ENCODE measurements around the gene ILDR1.
A peak's percentile ranks its signal among the peaks of the same experiment; 100 is the strongest.

Gene ILDR1

DNA sequence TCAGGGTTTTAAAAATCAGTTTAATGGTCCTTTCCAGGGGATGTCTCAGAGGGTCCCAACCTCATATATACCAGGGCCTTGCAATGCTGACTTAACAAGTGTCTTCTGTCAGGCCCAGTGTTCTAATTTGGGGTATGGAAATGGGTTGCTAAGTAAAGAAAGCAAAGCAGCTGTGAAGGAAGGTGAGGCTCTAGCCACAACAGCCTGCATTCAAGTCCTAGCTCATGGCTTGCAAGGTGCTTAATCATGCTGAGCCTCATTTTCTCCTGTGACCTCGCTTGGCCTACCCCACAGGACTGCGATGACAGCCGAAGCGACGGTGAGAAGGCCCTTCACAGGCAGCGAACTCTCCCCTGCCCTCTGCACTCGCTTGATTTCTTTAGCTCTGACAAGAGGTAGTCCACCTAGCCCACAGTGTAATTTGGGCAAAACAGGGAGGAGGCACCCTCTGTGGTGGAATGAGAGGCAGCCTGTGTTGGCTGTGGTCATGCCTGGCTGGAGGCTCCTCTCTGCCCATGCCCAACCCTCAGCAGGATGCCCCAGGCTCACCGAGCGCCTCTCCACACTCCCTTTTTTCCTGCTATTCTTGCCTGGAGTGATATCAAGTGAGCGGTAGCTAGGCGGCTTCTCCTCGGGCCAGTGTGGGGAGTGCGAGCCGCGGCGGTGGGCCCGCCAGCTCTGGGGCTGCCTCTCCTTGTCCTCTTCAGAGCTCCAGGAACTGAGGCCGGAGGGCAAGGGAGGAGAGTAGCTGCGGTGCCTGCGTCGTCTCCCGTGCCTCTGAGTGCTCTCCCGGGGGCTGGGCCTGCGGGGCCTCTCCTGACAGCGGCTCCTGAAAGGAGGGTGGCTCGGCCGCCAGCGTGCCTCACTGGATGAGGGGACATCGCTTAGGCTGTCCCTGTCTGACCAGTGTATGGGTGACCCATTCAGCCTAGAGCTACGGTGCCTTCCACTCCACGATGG lies 29.2 kb downstream of the ILDR1 start:
- DNase-seq (ENCODE audit: low spot score): no peak

DNA sequence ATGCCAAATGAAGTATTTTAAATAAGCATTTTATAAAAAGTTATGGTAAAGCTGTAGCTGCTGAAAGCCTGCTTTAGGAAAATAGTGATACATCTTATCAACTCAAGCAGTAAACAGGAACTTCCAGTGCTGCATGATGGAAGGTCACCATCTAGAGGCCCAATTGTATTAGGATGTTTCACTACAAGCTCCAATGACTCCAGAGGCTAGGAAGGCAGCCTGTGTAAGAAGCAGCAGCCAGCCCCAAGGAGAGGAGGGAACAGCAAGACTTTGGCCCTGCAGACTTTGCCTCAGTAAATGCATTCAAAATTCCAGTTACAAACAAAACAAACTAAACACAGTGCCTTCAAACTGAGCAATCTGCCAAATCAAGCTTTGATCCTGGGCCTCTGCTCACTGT lies 32.1 kb downstream of the ILDR1 start:
- DNase-seq (ENCODE audit: low spot score): peak; percentile 51

- no peak for DNase-seq (ENCODE audit: low spot score)
Observed at GRCh38 chr3:121988146-121988545, 33.9 kb downstream of the ILDR1 start.

DNA sequence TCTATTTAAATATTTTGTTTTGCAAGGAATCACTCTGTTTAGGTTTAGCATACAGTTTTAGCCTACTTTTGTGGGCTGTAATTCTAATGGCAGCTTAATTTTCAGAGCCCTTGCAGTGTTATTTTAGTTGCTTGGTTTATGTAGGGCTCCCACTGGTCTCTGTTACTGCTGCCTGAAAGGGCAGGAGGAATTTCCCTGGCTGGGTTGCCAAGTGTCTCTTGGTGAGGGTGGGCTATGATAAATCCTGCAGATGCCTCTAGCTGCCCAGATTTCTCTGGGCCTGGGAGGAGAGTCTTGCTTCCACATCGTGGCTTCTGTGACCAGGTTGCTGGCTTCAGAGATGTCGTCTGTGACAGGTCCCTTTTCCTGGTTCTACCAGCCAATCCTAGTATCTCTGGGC lies 36.2 kb downstream of the ILDR1 start:
- no peak for DNase-seq (ENCODE audit: low spot score)

DNA sequence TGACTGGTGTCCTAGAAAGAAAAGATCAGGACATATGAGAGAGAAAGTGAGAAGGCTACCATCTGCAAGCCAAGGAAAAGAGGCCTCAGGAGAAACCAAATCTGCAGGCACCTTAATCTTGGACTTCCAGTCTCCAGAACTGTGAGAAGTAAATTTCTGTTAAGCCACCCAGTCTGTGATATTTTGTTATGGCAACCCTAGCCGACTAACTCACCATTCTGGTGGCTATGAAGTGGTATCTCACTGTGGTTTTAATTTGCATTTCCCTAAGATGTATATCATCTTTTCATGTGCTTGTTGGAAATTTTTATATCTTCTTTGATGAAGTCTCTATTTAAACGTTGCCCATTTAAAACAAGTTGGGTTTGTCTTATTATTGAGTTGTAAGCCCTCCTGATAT lies 40.6 kb downstream of the ILDR1 start:
- DNase-seq (ENCODE audit: low spot score): no peak

GRCh38 chr3:121980450-121980796 lies 41.6 kb downstream of the ILDR1 start:
- no peak for DNase-seq (ENCODE audit: low spot score)

- no peak for DNase-seq (ENCODE audit: low spot score)
Observed at GRCh38 chr3:121979734-121980449, 42.2 kb downstream of the ILDR1 start.

- no peak for DNase-seq (ENCODE audit: low spot score)
Observed at GRCh38 chr3:121979246-121979645, 42.8 kb downstream of the ILDR1 start.

- DNase-seq (ENCODE audit: low spot score): no peak
Observed at GRCh38 chr3:121976727-121977126, 45.3 kb downstream of the ILDR1 start.

- DNase-seq (ENCODE audit: low spot score): no peak
Observed at GRCh38 chr3:121975702-121976302, 46.2 kb downstream of the ILDR1 start.

- no peak for DNase-seq (ENCODE audit: low spot score)
Observed at GRCh38 chr3:121974601-121975111, 47.4 kb downstream of the ILDR1 start.

DNA sequence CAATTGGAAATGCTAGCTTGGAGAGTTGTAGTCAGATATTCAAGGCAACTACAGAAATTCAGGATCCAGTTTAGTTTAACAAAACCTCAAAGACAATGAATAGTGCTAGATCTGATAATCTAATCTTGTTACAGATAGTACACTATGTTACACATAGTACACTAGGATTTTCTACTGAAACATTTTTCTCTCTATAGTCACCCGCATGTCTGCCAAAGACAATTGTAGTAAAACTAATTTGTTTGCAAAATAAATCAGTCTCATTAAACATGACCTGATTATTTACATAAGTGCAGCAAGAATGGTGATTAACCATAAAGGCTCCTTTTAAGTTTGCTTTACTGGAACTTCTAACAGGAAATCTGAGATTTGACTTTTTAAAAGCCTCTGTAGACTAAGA lies 52.0 kb downstream of the ILDR1 start:
- no peak for DNase-seq (ENCODE audit: low spot score)

- DNase-seq (ENCODE audit: low spot score): no peak
Observed at GRCh38 chr3:121969631-121970030, 52.4 kb downstream of the ILDR1 start.

DNA sequence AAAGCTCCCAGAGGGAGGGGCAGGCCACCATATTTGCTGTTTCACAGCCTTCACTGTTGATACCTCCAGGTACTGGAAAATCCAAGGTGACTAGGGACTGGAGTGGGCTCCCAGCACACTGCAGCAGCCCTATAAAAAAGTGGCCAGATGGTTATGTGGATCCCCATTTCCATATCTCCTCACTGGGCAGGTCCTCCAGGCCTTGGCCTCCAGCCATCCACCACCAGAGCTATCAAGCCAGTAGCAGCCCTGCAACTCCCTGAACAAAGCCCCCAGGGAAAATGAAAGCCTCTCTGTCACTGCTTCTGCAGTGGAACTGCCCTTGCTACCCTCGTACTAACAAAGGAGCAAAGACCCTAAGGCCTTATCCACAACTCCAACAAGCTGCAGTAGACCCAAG lies 58.4 kb downstream of the ILDR1 start:
- DNase-seq (ENCODE audit: low spot score): no peak

DNA sequence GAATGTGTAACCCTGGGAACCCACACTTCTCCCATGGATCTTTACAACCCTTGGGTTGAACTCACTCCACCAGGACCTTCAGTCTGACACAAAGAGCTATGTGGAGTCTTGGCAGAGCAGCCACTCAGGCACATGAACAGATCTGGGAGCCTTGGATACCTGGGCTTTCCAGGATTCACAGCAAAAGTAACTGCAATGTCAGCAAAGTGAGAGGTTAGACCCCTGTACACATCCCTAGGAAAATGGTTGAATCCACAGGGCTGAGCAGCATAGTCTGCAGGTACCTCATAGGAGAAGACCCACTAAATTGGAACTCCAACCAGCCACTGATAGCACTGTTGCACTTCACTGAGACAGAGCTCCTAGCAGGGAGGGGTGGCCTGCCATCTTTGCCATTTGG lies 59.6 kb downstream of the ILDR1 start:
- no peak for DNase-seq (ENCODE audit: low spot score)

GRCh38 chr3:121961283-121961682 lies 60.8 kb downstream of the ILDR1 start:
- DNase-seq (ENCODE audit: low spot score): no peak

DNA sequence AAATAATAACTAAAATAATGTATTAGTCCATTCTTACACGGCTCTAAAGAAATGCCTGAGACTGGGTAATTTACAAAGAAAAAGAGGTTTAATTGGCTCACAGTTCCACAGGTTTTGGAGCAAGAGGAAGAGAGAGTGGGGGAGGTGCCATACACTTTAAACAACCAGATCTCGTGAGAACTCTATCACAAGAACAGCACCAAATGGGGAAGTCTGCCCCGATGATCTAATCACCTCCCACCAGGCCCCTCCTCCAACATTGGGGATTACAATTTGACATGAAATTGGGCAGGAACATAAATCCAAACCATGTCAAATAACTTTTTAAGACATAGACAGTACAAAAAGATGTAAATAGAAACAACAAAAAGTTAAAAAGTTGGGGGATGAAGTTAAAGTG lies 63.2 kb downstream of the ILDR1 start:
- DNase-seq (ENCODE audit: low spot score): no peak

DNA sequence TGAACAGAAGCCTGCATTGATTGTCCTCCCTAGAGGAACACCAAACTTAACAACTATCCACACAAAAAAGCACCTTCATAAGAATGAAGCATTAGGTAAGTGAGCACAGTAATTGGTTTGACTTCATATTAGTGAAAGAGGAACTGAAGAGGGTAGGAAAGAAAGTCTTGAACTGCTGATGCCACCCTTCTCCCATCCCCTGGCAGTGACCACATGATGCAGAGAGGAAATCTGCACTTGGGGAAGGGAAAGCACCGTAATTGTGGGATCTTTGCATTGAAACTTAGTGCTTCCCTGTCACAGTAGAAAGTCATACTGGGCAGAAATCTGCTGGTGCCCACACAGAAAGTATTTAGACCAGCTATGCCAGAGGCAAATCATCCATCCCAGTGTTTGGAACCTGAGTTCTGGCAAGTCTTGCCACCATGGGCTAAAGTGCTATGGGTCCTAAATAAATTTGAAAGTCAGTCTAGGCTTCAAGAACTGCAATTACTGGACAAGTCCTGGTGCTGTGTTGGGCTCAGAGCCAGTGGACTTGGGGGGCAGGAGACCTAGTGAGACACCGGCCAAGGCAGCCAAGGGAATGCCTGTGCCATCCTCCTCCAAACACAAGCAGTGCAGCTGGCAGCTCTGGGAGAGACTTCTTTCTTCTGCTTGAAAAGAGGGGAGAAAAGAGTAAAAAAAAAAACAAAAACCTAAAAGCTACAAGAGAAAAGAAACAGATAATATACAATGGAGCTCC lies 64.2 kb downstream of the ILDR1 start:
- peak; percentile 74 for DNase-seq (ENCODE audit: low spot score)

DNA sequence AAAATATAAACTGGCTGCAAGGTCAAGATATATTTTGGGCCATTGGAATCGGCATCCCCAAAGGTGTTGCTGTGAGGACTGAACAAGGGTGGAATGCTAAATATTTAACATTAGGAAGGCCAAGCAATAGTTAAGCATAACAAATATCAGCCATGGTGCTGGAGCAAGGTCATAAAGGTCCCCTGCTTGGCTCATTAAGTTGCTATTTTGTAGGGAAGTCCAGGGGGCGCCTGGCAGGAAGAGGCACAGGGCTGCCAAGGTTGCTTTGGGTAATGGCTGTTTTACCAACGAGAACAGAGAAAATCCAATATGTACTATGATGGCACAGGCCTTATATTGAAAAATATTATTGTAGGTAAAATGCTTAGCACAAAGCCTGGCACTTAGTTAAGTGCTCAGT lies 65.7 kb downstream of the ILDR1 start:
- no peak for DNase-seq (ENCODE audit: low spot score)

- DNase-seq (ENCODE audit: low spot score): no peak
Observed at GRCh38 chr3:121951291-121951919, 70.6 kb downstream of the ILDR1 start.

DNA sequence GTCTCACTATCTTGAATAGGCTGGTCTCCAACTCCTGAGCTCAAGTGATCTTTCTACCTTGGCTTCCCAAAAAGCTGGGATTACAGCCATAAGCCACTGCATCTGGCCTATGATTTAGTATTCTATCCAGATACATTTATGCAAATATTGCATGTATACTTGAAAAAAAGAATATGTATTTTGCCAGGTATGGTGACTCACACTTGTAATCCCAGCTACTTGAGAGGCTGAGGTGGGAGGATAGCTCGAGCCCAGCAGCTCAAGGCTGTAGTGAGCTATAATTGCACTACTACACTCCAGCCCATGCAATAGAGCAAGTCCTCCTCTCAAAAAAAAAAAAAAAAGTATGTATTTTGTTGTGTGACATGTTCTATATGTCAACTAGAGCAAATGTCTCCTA lies 73.4 kb downstream of the ILDR1 start:
- no peak for DNase-seq (ENCODE audit: low spot score)

DNA sequence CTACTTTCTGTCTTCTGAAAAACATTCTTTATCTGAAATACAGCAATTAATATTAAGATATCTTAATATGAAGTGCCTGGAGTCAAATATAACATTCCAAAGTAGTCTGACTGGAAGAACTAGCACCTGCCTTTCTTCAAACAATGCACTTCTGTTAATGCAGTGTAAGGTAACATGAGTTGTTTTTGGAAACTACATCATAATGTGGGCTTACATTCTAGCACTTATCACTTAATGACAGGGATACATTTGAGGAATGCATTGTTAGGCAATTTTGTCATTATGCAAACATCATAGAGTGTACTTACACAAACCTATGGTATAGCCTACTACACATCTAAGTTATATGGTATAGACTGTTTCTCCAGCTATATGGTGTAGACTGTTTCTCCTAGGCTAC lies 78.6 kb downstream of the ILDR1 start:
- DNase-seq (ENCODE audit: low spot score): no peak
